ENCODE measurements around the gene MEN1.

Gene MEN1

GRCh38 chr11:64832467-64833197 is 22.3 kb upstream of the MEN1 start:
- Histone ChIP-seq H3K9me2 (ENCODE audit: low read depth, low read length) (no peaks in the 10 kb centered on the region), H3K27me3 (ENCODE audit: insufficient read depth, low read length) (no peaks in the 10 kb centered on the region), H3F3A (ENCODE audit: insufficient read depth, low read length) (no peaks in the 10 kb centered on the region), H4K20me1 (ENCODE audit: insufficient read depth, low read length) (no peaks in the 10 kb centered on the region), H3K4me3 (ENCODE audit: low read depth, low read length, poor library complexity, severe bottlenecking) (no peak overlapping the region), H3K9me3 (ENCODE audit: low read length) (no peaks in the 10 kb centered on the region), H3K4me1 (ENCODE audit: insufficient read depth, low read length, severe bottlenecking) (no peaks in the 10 kb centered on the region), H3K9ac (ENCODE audit: low read length) (no peak overlapping the region), H3K4me2 (ENCODE audit: low read length) (no peak overlapping the region), H3K79me2 (ENCODE audit: insufficient read depth, low read length) (no peaks in the 10 kb centered on the region), H2AFZ (ENCODE audit: low read length) (no peak overlapping the region), H3K36me3 (ENCODE audit: insufficient read depth, low read length) (peaks cover 45% of the 10 kb centered on the region), H3K27ac (ENCODE audit: low read depth, low read length, poor library complexity, severe bottlenecking) (no peak overlapping the region)
- TF ChIP-seq CTCF (IDR thresholded peaks at IDR 0.05; ENCODE audit: low read length) (no peak), EZH2 (IDR thresholded peaks at IDR 0.05; ENCODE audit: borderline replicate concordance, low read length) (no peak)

DNA sequence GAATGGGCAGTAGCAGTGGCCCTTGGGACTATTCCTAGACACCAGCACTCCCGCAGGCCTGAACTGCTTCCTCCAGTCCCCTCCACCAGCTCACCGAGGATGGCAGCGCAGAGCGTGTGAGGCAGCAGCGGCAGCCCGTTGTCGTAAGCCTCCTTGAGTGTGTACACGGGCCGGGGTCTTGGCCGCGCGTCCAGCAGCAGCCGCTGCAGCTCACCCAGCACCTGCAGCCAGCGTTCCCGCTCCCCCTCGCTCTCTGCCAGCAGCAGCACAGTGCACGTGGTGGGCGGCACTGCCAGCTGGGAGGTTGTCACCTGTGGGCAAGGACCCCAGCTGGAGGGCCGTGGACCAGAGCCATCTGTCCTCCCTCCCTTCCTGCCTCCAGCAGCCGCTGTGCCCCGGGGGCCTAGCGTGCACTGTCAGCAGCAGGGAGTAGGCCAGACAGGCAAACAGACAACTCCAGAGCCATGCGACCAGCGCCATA is 21.1 kb upstream of the MEN1 start:
- H3K9me3 ChIP-seq (ENCODE audit: low read length) = no peaks in the 10 kb centered on the region
- TF ChIP-seq CTCF (IDR thresholded peaks at IDR 0.05; ENCODE audit: low read length) = no peak
- no peak for TF ChIP-seq EZH2 (IDR thresholded peaks at IDR 0.05; ENCODE audit: borderline replicate concordance, low read length)
- no peak overlapping the region for H3K4me2 ChIP-seq (ENCODE audit: low read length)
- no peak overlapping the region for H3K27ac ChIP-seq (ENCODE audit: low read depth, low read length, poor library complexity, severe bottlenecking)
- H3F3A ChIP-seq (ENCODE audit: insufficient read depth, low read length) = no peaks in the 10 kb centered on the region
- H3K4me3 ChIP-seq (ENCODE audit: low read depth, low read length, poor library complexity, severe bottlenecking) = no peak overlapping the region
- no peaks in the 10 kb centered on the region for H3K4me1 ChIP-seq (ENCODE audit: insufficient read depth, low read length, severe bottlenecking)
- H2AFZ ChIP-seq (ENCODE audit: low read length) = no peak overlapping the region
- no peaks in the 10 kb centered on the region for H3K27me3 ChIP-seq (ENCODE audit: insufficient read depth, low read length)
- H3K36me3 ChIP-seq (ENCODE audit: insufficient read depth, low read length) = peaks cover 52% of the 10 kb centered on the region
- H3K79me2 ChIP-seq (ENCODE audit: insufficient read depth, low read length) = no peaks in the 10 kb centered on the region
- H3K9me2 ChIP-seq (ENCODE audit: low read depth, low read length) = no peaks in the 10 kb centered on the region
- no peak overlapping the region for H3K9ac ChIP-seq (ENCODE audit: low read length)
- H4K20me1 ChIP-seq (ENCODE audit: insufficient read depth, low read length) = no peaks in the 10 kb centered on the region

GRCh38 chr11:64829536-64830251 is 19.3 kb upstream of the MEN1 start:
- Histone ChIP-seq H3K4me2 (ENCODE audit: low read length) (no peak overlapping the region), H4K20me1 (ENCODE audit: insufficient read depth, low read length) (no peaks in the 10 kb centered on the region), H3F3A (ENCODE audit: insufficient read depth, low read length) (no peaks in the 10 kb centered on the region), H3K9me2 (ENCODE audit: low read depth, low read length) (no peaks in the 10 kb centered on the region), H3K9ac (ENCODE audit: low read length) (no peak overlapping the region), H3K27ac (ENCODE audit: low read depth, low read length, poor library complexity, severe bottlenecking) (no peak overlapping the region), H3K4me3 (ENCODE audit: low read depth, low read length, poor library complexity, severe bottlenecking) (no peak overlapping the region), H3K27me3 (ENCODE audit: insufficient read depth, low read length) (no peaks in the 10 kb centered on the region), H3K36me3 (ENCODE audit: insufficient read depth, low read length) (peaks cover 59% of the 10 kb centered on the region), H2AFZ (ENCODE audit: low read length) (no peak overlapping the region), H3K79me2 (ENCODE audit: insufficient read depth, low read length) (no peaks in the 10 kb centered on the region), H3K9me3 (ENCODE audit: low read length) (no peaks in the 10 kb centered on the region), H3K4me1 (ENCODE audit: insufficient read depth, low read length, severe bottlenecking) (no peaks in the 10 kb centered on the region)
- TF ChIP-seq CTCF (IDR thresholded peaks at IDR 0.05; ENCODE audit: low read length) (no peak), EZH2 (IDR thresholded peaks at IDR 0.05; ENCODE audit: borderline replicate concordance, low read length) (no peak)

Measured in OCI-LY1 (cell line).